GM12865 (cell line): ENCODE data around the gene BHLHE40.

ENCODE experiments used
- DNase-seq: peaks from one replicate; pipeline ENCODE4 v3.0.0; 2010; ENCODE audit warnings: low read depth
- H3K4me3 ChIP-seq: 2 replicates; pipeline ENCODE4 v1.5.1; 2011; ENCODE audit warnings: mild to moderate bottlenecking, low read depth, low read length, control low read depth
- TF ChIP-seq, protein P1 (sequence below): IDR thresholded peaks from 2 replicates; pipeline ENCODE4 v1.5.1; 2011; ENCODE audit warnings: low read length, control low read depth, low read depth, inconsistent platforms; ENCODE audit not compliant: insufficient read depth; ENCODE audit errors: missing control alignments

Gene BHLHE40

DNA sequence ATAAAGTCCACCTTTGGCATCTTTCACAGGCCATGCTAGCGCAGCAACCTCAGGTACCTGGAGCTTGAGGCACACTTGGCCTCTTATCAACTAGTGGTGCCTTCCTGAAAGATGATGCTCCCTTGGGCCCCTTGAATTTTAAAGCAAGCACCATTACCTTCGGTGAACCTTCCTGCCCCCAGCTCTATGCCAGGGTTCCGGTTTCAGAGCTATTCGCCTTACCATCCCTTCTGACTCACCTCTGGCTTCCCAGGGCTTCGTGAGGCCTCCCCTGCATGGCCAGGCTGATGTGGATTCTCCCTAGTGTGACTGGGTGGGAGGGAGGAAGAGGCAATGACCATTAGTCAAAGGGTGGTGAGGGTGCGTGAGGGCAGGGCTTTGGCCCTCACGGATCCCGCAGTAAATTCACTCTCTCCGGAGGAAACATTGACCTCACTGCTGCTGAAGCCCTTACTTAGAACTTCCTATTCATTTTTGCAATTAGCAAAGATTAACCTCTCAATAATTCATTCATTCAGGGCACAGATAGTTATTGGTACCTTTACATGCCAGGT is 16.3 kb downstream of the BHLHE40 start:
- no peak for DNase-seq
- H3K4me3 ChIP-seq, result no peak overlapping the region
- TF ChIP-seq, protein P1, sequence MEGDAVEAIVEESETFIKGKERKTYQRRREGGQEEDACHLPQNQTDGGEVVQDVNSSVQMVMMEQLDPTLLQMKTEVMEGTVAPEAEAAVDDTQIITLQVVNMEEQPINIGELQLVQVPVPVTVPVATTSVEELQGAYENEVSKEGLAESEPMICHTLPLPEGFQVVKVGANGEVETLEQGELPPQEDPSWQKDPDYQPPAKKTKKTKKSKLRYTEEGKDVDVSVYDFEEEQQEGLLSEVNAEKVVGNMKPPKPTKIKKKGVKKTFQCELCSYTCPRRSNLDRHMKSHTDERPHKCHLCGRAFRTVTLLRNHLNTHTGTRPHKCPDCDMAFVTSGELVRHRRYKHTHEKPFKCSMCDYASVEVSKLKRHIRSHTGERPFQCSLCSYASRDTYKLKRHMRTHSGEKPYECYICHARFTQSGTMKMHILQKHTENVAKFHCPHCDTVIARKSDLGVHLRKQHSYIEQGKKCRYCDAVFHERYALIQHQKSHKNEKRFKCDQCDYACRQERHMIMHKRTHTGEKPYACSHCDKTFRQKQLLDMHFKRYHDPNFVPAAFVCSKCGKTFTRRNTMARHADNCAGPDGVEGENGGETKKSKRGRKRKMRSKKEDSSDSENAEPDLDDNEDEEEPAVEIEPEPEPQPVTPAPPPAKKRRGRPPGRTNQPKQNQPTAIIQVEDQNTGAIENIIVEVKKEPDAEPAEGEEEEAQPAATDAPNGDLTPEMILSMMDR, result no peak

DNA sequence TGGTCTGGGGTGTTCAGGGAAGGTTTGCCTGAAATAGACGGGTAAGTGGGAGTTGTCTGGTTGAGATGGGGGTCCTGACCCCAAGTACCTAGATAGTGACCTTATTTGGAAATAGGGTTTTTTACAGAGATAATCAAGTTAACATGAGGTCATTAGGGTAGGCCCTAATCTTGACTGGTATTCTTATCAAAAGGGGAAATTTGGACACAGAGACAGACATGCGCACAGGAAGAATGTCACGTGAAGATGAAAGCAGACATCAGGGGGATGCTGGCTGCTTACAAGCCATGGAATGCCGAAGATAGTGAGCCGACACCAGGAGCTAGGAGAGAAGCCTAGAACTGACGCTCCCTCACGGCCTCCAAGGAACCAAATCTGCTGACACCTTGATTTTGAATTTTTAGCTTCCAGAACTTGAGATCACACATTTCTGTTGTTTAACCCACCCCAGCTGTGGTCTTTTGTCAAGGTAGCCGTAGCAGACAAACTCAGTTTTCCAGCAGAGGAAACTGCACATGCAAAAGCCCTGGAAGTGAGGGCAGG is 17.1 kb downstream of the BHLHE40 start:
- H3K4me3 ChIP-seq, result no peak overlapping the region
- no peak for DNase-seq
- TF ChIP-seq, protein P1, result no peak

DNA sequence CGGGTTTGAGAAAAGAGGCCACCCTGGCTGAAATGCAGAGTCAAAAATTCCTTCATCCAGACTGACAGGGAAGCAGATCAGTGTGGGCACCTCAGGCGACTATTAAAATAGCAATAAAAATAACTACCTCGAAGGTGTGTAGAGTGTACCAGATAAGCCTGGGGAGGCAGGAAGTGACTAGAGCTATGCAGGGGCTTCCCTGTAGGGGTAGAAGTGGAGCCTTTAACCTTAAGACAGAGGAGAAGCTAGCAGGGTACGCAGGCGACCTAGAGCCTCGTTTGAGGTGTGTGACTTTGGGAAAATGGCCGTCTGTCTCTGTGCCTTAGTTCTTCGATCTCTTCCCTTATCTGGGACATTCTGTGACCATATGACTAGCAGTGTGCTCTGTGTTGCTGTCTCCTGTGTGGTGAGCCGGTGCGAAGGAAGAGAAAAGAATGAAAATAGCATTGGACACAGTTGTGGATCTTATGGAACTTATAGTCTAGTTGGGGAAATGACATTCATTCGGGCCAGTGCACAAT is 17.6 kb downstream of the BHLHE40 start:
- DNase-seq, result no peak
- H3K4me3 ChIP-seq, result no peak overlapping the region
- TF ChIP-seq, protein P1, result no peak

DNA sequence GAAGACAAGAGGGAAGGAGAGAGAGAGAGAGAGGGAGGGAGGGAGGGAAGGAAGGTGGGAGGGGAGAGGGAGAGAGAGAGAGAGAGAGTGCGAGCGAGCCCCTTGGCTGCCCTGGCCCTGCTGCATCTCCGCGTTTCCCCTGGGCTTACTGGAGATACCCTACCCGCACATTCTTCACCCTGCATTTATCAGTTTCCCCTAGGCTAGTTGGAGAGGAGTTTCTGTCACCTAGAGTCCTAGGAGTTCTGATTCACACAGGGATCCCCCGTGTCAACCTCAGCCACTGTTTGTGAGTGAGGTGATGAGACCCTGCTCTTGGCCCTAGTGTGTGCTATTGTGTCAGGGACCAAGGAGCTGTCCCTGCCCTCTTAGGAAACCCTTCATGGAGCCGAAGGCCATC is 18.7 kb downstream of the BHLHE40 start:
- TF ChIP-seq, protein P1, result no peak
- no peak for DNase-seq

DNA sequence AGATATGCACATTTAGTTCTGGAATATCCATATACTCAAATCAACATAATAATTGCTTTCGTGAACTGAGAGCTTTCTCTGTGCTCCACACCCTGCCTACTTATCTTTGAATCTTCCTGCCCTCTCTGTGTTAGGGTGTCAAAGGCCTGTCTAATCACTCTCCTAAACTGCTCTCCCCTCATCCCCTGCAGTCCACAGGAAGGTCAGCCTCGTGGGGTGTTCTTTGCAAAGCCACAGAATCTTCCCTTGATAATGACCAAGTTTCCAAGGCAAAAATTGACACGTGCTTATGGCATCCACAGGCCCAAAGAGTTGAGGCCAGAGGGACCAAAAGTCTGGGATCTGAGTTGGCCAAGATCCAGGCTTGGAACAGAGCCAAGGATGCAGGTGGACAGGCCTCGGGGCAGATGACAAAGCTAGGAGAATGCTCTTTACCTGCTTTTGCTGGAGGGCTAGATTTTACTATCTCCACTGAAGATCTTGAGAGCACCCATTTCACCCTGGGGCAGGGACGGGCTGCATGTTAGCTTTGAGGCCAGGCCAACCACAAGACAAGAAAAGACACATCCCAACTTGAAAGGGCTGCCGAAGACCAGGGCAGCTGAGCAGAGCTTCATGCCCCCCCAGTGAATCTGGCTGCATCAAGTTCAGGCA is 20.4 kb downstream of the BHLHE40 start:
- H3K4me3 ChIP-seq, result no peak overlapping the region
- TF ChIP-seq, protein P1, result no peak
- peak; percentile 52 for DNase-seq

More for the DNA sequence above, 18.7 kb downstream of the BHLHE40 start:
- H3K4me3 ChIP-seq, result no peak overlapping the region

DNA sequence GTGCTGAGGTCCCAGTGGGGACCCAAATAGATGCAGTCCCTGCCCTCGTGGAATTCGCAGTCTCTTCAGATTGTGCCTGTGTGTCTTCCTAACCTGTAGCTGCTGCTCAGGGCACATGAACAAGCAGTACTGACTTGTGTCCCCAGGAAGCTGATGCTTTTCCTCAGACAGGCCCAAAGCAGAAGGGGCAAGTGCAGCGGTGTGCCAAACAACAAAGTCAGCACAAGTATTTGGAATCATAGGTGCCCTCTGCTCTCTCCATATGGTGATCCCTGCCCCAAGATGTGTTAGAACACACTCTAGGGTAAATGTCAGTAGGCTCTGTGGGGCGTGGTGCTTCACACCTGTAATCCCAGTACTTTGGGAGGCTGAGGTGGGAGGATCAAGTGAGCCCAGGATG is 21.9 kb downstream of the BHLHE40 start:
- TF ChIP-seq, protein P1, result no peak
- no peak overlapping the region for H3K4me3 ChIP-seq
- no peak for DNase-seq
